ENCODE data around the gene ZNF831.

- no peak for TF ChIP-seq REST (IDR thresholded peaks at IDR 0.05; ENCODE audit: low read depth, low read length)
- no peak for TF ChIP-seq MXI1 (IDR thresholded peaks at IDR 0.05; ENCODE audit: low read depth, low read length)
- TF ChIP-seq CHD2 (IDR thresholded peaks at IDR 0.05; ENCODE audit: borderline replicate concordance, low read depth, low read length) = no peak
- no peak for TF ChIP-seq RAD21 (IDR thresholded peaks at IDR 0.05; ENCODE audit: insufficient read depth, low read depth, low read length)
- TF ChIP-seq, protein P1, sequence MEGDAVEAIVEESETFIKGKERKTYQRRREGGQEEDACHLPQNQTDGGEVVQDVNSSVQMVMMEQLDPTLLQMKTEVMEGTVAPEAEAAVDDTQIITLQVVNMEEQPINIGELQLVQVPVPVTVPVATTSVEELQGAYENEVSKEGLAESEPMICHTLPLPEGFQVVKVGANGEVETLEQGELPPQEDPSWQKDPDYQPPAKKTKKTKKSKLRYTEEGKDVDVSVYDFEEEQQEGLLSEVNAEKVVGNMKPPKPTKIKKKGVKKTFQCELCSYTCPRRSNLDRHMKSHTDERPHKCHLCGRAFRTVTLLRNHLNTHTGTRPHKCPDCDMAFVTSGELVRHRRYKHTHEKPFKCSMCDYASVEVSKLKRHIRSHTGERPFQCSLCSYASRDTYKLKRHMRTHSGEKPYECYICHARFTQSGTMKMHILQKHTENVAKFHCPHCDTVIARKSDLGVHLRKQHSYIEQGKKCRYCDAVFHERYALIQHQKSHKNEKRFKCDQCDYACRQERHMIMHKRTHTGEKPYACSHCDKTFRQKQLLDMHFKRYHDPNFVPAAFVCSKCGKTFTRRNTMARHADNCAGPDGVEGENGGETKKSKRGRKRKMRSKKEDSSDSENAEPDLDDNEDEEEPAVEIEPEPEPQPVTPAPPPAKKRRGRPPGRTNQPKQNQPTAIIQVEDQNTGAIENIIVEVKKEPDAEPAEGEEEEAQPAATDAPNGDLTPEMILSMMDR (IDR thresholded peaks at IDR 0.05 in 2 of 3, conservative IDR thresholded peaks at IDR 0.05 in 1 of 3; ENCODE audit: control insufficient read depth in 2 of 3, extremely low read depth in 1 of 3, insufficient read depth in 1 of 3, low read depth in 3 of 3, low read length in 3 of 3) = no peak
- TF ChIP-seq ATF7 (IDR thresholded peaks at IDR 0.05; ENCODE audit: low read depth) = no peak
- no peak for TF ChIP-seq POLR2A (IDR thresholded peaks at IDR 0.05; ENCODE audit: low read depth, low read length)
- no peak for TF ChIP-seq CREM (IDR thresholded peaks at IDR 0.05; ENCODE audit: low read depth)
- no peak for TF ChIP-seq EGR1 (IDR thresholded peaks at IDR 0.05; ENCODE audit: borderline replicate concordance in 1 of 2, low read depth in 2 of 2, low read length in 2 of 2)
- no peak for TF ChIP-seq JUND (IDR thresholded peaks at IDR 0.05; ENCODE audit: low read depth, low read length)
- TF ChIP-seq, protein P2, sequence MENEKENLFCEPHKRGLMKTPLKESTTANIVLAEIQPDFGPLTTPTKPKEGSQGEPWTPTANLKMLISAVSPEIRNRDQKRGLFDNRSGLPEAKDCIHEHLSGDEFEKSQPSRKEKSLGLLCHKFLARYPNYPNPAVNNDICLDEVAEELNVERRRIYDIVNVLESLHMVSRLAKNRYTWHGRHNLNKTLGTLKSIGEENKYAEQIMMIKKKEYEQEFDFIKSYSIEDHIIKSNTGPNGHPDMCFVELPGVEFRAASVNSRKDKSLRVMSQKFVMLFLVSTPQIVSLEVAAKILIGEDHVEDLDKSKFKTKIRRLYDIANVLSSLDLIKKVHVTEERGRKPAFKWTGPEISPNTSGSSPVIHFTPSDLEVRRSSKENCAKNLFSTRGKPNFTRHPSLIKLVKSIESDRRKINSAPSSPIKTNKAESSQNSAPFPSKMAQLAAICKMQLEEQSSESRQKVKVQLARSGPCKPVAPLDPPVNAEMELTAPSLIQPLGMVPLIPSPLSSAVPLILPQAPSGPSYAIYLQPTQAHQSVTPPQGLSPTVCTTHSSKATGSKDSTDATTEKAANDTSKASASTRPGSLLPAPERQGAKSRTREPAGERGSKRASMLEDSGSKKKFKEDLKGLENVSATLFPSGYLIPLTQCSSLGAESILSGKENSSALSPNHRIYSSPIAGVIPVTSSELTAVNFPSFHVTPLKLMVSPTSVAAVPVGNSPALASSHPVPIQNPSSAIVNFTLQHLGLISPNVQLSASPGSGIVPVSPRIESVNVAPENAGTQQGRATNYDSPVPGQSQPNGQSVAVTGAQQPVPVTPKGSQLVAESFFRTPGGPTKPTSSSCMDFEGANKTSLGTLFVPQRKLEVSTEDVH (IDR thresholded peaks at IDR 0.05; ENCODE audit: low read depth, partially characterized antibody) = no peak
Observed at GRCh38 chr20:59154317-59155013, 9.2 kb upstream of the ZNF831 start.

Data from GM12878 (cell line).